ENCODE results near the gene TNNC1. TPM values are rescaled to one million over a fixed set of nuclear protein-coding genes. Genes with fewer than 3 reads are reported as not detected.

TNNC1 gene
- total RNA-seq, 1 experiment from 2014 or later = 5.6 TPM

GRCh38 chr3:52490035-52490938, 36.4 kb upstream of the TNNC1 start (continued):
- TF ChIP-seq ZBTB21 (CRISPR knock-in tag; IDR thresholded peaks at IDR 0.05; ENCODE audit: borderline replicate concordance) (no peak), ARID4B (CRISPR knock-in tag; IDR thresholded peaks at IDR 0.05; ENCODE audit: borderline replicate concordance) (no peak), CREB1 (CRISPR knock-in tag; IDR thresholded peaks at IDR 0.05) (no peak), PRRX2 (CRISPR knock-in tag; IDR thresholded peaks at IDR 0.05) (no peak), EMX1 (CRISPR knock-in tag; IDR thresholded peaks at IDR 0.05) (no peak)

DNA sequence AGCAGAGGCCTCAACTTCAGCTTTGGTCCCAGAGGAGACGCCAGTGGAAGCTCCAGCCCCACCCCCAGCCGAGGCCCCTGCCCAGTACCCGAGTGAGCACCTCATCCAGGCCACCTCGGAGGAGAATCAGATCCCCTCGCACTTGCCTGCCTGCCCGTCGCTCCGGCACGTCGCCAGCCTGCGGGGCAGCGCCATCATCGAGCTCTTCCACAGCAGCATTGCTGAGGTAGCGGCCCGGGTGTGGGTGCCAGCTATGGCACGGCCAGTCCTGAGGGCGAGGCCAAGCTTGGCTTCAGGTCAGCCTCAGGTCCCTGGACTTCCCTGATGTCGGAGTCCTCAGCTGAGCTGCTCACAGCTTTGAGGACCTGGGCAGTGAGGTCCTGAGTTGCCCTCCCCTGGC, 35.6 kb upstream of the TNNC1 start:
- no peak for TF ChIP-seq ZNF121 (CRISPR knock-in tag; IDR thresholded peaks at IDR 0.05)
- Mint-ChIP-seq H3K4me3 (no peak overlapping the region), H3K27ac (no peak overlapping the region), H3K4me1 (no peaks in the 10 kb centered on the region), H3K36me3 (peaks cover 24% of the 10 kb centered on the region), H3K9me3 (no peaks in the 10 kb centered on the region), H3K27me3 (ENCODE audit: low read depth) (no peaks in the 10 kb centered on the region)
- DNase-seq (ENCODE audit: low spot score) (no peak), ATAC-seq (no peak)
- ChIA-PET CTCF (interaction anchor here (0.7 to 3.6 kb wide), 2 partner anchors 17 to 45 kb away, joined by 3 to 10 read pairs; partner anchors contain the start of gene SEMA3G), POLR2A (no interaction called here)

DNA sequence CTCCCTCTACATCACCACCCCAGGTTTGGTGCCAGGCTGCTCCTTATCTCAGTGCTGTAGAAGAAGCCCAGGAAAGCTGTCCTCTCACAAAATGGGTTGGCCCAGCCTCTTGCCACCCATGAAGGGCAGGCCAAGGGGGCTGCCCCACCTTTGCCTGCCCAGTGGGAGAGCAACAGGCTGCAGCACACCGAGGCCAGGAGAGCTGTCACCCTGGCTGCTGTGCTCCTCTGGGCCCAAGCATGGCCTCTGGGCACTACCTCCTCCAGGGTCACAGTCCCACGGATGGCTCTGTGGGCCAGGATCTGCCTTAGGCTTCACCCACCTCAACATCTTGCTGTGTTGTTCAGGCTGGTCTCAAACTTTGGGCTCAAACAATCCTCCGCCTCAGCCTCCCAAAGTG, 34.9 kb upstream of the TNNC1 start:
- Mint-ChIP-seq H3K9me3 (no peaks in the 10 kb centered on the region), H3K27me3 (ENCODE audit: low read depth) (no peaks in the 10 kb centered on the region), H3K4me1 (no peaks in the 10 kb centered on the region), H3K36me3 (peaks cover 24% of the 10 kb centered on the region), H3K4me3 (no peak overlapping the region), H3K27ac (no peak overlapping the region)
- DNase-seq (ENCODE audit: low spot score) = no peak
- POLR2A ChIA-PET = no interaction called here
- CTCF ChIA-PET = interaction anchor here (3.6 kb wide), 1 partner anchor 17 kb away, joined by 10 read pairs; no protein-coding TSS in a partner anchor
- no peak for ATAC-seq
- TF ChIP-seq NR2C2 (CRISPR knock-in tag; IDR thresholded peaks at IDR 0.05) (no peak), NFE2L1 (CRISPR knock-in tag; IDR thresholded peaks at IDR 0.05) (no peak), MYBL2 (CRISPR knock-in tag; IDR thresholded peaks at IDR 0.05) (no peak), OVOL2 (CRISPR knock-in tag; IDR thresholded peaks at IDR 0.05; ENCODE audit: borderline replicate concordance) (no peak), ZNF121 (CRISPR knock-in tag; IDR thresholded peaks at IDR 0.05) (no peak), PRRX2 (CRISPR knock-in tag; IDR thresholded peaks at IDR 0.05) (no peak), NR1H2 (CRISPR knock-in tag; IDR thresholded peaks at IDR 0.05) (no peak), ATF1 (CRISPR knock-in tag; IDR thresholded peaks at IDR 0.05) (no peak), TP53 (CRISPR knock-in tag; IDR thresholded peaks at IDR 0.05) (no peak), RORB (CRISPR knock-in tag; IDR thresholded peaks at IDR 0.05) (no peak), USF1 (CRISPR knock-in tag; IDR thresholded peaks at IDR 0.05) (no peak), ZNF425 (CRISPR knock-in tag; conservative IDR thresholded peaks at IDR 0.05) (no peak), ZNF232 (CRISPR knock-in tag; IDR thresholded peaks at IDR 0.05) (no peak), FOXJ3 (CRISPR knock-in tag; IDR thresholded peaks at IDR 0.05; ENCODE audit: borderline replicate concordance) (no peak), SMAD3 (CRISPR knock-in tag; IDR thresholded peaks at IDR 0.05; ENCODE audit: borderline replicate concordance) (no peak), ZNF263 (CRISPR knock-in tag; IDR thresholded peaks at IDR 0.05; ENCODE audit: low read depth) (no peak)

Data from WTC11 (cell line).